HCT116 (cell line): ENCODE measurements around the gene EMC10. TPM values are rescaled to one million over a fixed set of nuclear protein-coding genes. Genes with fewer than 3 reads are reported as not detected.

Experiments used
- ATAC-seq: fragments of 200-7000 bp; cut with Tn5 transposase; 2 replicates; pipeline ENCODE4 v1.9.1; 2020; ENCODE audit warnings: mild to moderate bottlenecking, moderate library complexity
- BruUV-seq: library from RNA; stranded (reverse); fragments of 400-500 nt; replicated peaks from 2 replicates; lab custom pipeline; 2021; lab: Mats Ljungman, UMichigan
- CTCF ChIA-PET: fragments of 300-600 bp; sonication (Branson Sonifier 250); formaldehyde crosslinking; loops from one replicate; lab custom pipeline; 2021; ENCODE audit warnings: antibody characterized with exemption; lab: Charles Lee
- POLR2A ChIA-PET: fragments of 300-600, 350-600 bp; sonication (Branson Sonifier 250); formaldehyde crosslinking; loops from one replicate; lab custom pipeline; 2021; ENCODE audit warnings: antibody characterized with exemption; lab: Charles Lee
- RAD21 ChIA-PET, 2 experiments: fragments of 300-600 bp; sonication (Branson Sonifier 250); formaldehyde crosslinking; loops; one replicate each; lab custom pipeline; 2023; ENCODE audit warnings: low total read pairs in 2 of 2; ENCODE audit not compliant: uncharacterized antibody in 2 of 2, unreplicated experiment in 2 of 2, low non-redundant PET in 1 of 2; lab: Charles Lee
- DNase-seq: peaks from one replicate; pipeline ENCODE4 v3.0.0-alpha.2; 2010; ENCODE audit warnings: low read depth, low spot score
- H2AFZ ChIP-seq: fragments of 200-600 bp; shearing (Covaris generic), sonication (generic); 2 replicates; pipeline ENCODE4 v1.6.1; 2017; ENCODE audit warnings: low read depth, mixed run types, mixed read lengths, antibody characterized with exemption, low read length; ENCODE audit not compliant: poor library complexity, severe bottlenecking
- H3K27ac ChIP-seq: 2 replicates; pipeline ENCODE4 v1.5.1; 2012; ENCODE audit warnings: low read depth, low read length
- H3K27me3 ChIP-seq: fragments of 200-600 bp; sonication (generic); 2 replicates; pipeline ENCODE4 v1.6.1; 2016; ENCODE audit warnings: mixed run types, low read length, mixed read lengths; ENCODE audit not compliant: insufficient read depth
- H3K36me3 ChIP-seq, 2 experiments: fragments of 200-500 bp in 1 of 2; fragments of 200-600 bp in 1 of 2; sonication (Bioruptor generic) in 1 of 2; sonication (generic) in 1 of 2; 2 replicates each; pipeline versions ENCODE4 v1.5.1 to v1.6.1; 2014 to 2016; ENCODE audit warnings: low read length in 2 of 2, inconsistent platforms in 1 of 2, mixed read lengths in 1 of 2, mixed run types in 1 of 2; ENCODE audit not compliant: insufficient read depth in 2 of 2, control insufficient read depth in 1 of 2
- H3K4me1 ChIP-seq, 2 experiments: fragments of 200-600 bp in 1 of 2; sonication (generic) in 1 of 2; 2 replicates each; pipeline versions ENCODE4 v1.5.1 to v1.6.1; 2012 to 2017; ENCODE audit warnings: low read length in 2 of 2, inconsistent platforms in 1 of 2, mild to moderate bottlenecking in 1 of 2, mixed read lengths in 1 of 2, mixed run types in 1 of 2, moderate library complexity in 1 of 2; ENCODE audit not compliant: insufficient read depth in 2 of 2, control insufficient read depth in 1 of 2
- H3K4me2 ChIP-seq: fragments of 200-600 bp; sonication (generic); 2 replicates; pipeline ENCODE4 v1.6.1; 2017; ENCODE audit warnings: mixed run types, low read length, mixed read lengths
- H3K4me3 ChIP-seq, 2 experiments: fragments of 200-600 bp in 1 of 2; sonication (generic) in 1 of 2; replicated peaks in 1 of 2; 2 replicates each; pipeline ENCODE4 v1.5.1; 2011 to 2016; ENCODE audit warnings: low read length in 2 of 2, control low read depth in 1 of 2, low read depth in 1 of 2, mild to moderate bottlenecking in 1 of 2, mixed read lengths in 1 of 2, mixed run types in 1 of 2
- H3K79me2 ChIP-seq: fragments of 200-600 bp; sonication (generic); 2 replicates; pipeline ENCODE4 v1.6.1; 2017; ENCODE audit warnings: mild to moderate bottlenecking, mixed run types, low read length, moderate library complexity, mixed read lengths; ENCODE audit not compliant: insufficient read depth
- H3K9ac ChIP-seq: fragments of 200-600 bp; sonication (generic); 2 replicates; pipeline ENCODE4 v1.6.1; 2016; ENCODE audit warnings: low read length, mixed read lengths
- H3K9me2 ChIP-seq: fragments of 200-600 bp; sonication (generic), shearing (Covaris generic); 2 replicates; pipeline ENCODE4 v1.6.1; 2017; ENCODE audit warnings: mixed run types, mild to moderate bottlenecking, moderate library complexity; ENCODE audit not compliant: insufficient read depth
- H3K9me3 ChIP-seq, 2 experiments: fragments of 200-500 bp in 1 of 2; fragments of 200-600 bp in 1 of 2; sonication (Bioruptor generic) in 1 of 2; sonication (generic) in 1 of 2; 2 replicates each; pipeline ENCODE4 v1.6.1; 2014 to 2017; ENCODE audit warnings: low read length in 2 of 2, mixed read lengths in 2 of 2, inconsistent platforms in 1 of 2, low read depth in 1 of 2, mild to moderate bottlenecking in 1 of 2, mixed run types in 1 of 2, moderate library complexity in 1 of 2; ENCODE audit not compliant: control insufficient read depth in 1 of 2, insufficient read depth in 1 of 2
- H4K20me1 ChIP-seq: fragments of 200-600 bp; sonication (generic), shearing (Covaris generic); 2 replicates; pipeline ENCODE4 v1.6.1; 2017; ENCODE audit warnings: mixed run types, mild to moderate bottlenecking, moderate library complexity; ENCODE audit not compliant: insufficient read depth
- CBX3 ChIP-seq: IDR thresholded peaks from 2 replicates; pipeline ENCODE4 v1.6.1; 2012; ENCODE audit warnings: low read depth
- EGR1 ChIP-seq: IDR thresholded peaks from 2 replicates; pipeline ENCODE4 v1.6.1; 2012; ENCODE audit warnings: low read depth
- EZH2 ChIP-seq: fragments of 200-600 bp; sonication (generic); IDR thresholded peaks from 2 replicates; pipeline ENCODE4 v1.6.1; 2017; ENCODE audit warnings: antibody characterized with exemption, mixed run types
- EZH2phosphoT487 ChIP-seq: fragments of 200-600 bp; IDR thresholded peaks from 2 replicates; pipeline ENCODE4 v1.6.1; 2018; ENCODE audit warnings: antibody characterized with exemption, borderline replicate concordance
- JUND ChIP-seq: IDR thresholded peaks from 2 replicates; pipeline ENCODE4 v1.6.1; 2012
- POLR2A ChIP-seq: IDR thresholded peaks from 2 replicates; pipeline ENCODE4 v1.7.0; 2011; ENCODE audit warnings: borderline replicate concordance; ENCODE audit not compliant: insufficient read depth, insufficient read length; ENCODE audit errors: extremely low read depth
- POLR2AphosphoS5 ChIP-seq: IDR thresholded peaks from 2 replicates; pipeline ENCODE4 v1.6.1; 2011; ENCODE audit warnings: mild to moderate bottlenecking, low read depth, low read length, moderate library complexity
- RAD21 ChIP-seq: IDR thresholded peaks from 2 replicates; pipeline ENCODE4 v1.6.1; 2012; ENCODE audit warnings: low read depth, mild to moderate bottlenecking
- SP1 ChIP-seq: IDR thresholded peaks from 2 replicates; pipeline ENCODE4 v1.6.1; 2012; ENCODE audit warnings: low read depth
- SRF ChIP-seq: IDR thresholded peaks from 2 replicates; pipeline ENCODE4 v1.6.1; 2012; ENCODE audit warnings: low read depth
- TCF7L2 ChIP-seq: IDR thresholded peaks from 2 replicates; pipeline ENCODE4 v1.7.0; 2011; ENCODE audit warnings: borderline replicate concordance, inconsistent platforms; ENCODE audit not compliant: insufficient read depth, insufficient read length; ENCODE audit errors: extremely low read depth
- intact Hi-C: fragments of 100-400 bp; cut with micrococcal nuclease; formaldehyde crosslinking; loops from 2 replicates; pipeline ENCODE4 v1.10.0; 2022
- total RNA-seq: library from RNA; stranded (reverse); gene quantifications from one replicate; pipeline ENCODE4 v1.2.1, GENCODE V29; 2021; ENCODE audit not compliant: unreplicated experiment
- TF ChIP-seq, protein P1 (sequence below): IDR thresholded peaks from 2 replicates; pipeline ENCODE4 v1.6.1; 2012
- TF ChIP-seq, protein P2 (sequence below), 3 experiments: fragments of 200-600 bp in 1 of 3; sonication (generic) in 1 of 3; IDR thresholded peaks in 2 of 3; conservative IDR thresholded peaks in 1 of 3; 2 replicates each; pipeline ENCODE4 v1.5.1; 2012 to 2017; ENCODE audit warnings: low read depth in 2 of 3, low read length in 2 of 3, antibody characterized with exemption in 1 of 3, borderline replicate concordance in 1 of 3, control low read depth in 1 of 3, mild to moderate bottlenecking in 1 of 3, mixed read lengths in 1 of 3, mixed run types in 1 of 3, moderate library complexity in 1 of 3; ENCODE audit not compliant: insufficient read depth in 1 of 3

EMC10 gene
- total RNA-seq, 1 experiment from 2014 or later: 92.4 TPM

DNA sequence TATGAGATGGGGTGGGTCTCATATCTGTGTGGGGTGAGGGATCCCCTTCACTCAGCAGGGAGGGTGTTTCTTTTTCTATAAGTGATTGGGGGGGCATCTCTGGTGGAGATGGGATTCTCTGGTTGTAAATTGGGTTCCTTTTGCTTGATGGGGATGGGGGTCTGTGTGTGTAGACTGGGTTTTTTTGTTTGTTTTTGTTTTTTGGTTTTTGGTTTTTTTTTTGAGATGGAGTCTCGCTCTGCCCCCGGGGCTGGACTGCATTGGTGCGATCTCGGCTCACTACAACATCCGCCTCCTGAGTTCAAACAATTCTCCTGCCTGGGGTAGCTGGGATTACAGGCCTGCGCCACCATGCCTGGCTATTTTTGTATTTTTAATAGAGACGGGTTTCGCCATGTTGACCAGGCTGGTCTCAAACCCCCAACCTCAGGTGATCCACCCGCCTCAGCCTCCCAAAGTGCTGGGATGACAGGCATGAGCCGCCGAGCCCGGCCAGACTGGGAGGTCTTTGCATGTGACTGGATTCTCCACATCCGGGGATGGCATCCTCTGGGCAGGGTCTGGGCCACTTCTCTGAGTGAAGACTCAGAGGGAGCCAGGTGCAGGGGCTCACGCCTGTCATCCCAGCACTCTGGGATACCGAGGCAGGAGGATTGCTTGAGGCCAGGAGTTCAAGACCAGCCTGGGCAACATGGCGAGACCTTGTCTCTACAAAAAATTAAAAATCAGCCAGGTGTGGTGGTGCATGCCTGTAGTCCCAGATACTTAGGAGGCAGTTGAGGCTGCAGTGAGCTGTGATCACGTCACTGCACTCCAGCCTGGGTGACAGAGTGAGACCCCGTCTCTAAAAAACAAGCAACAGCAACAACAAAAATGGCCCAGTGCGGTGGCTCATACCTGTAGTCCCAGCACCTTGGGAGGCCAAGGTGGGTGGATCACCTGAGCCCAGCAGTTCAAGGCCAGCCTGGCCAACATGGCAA, 42.8 kb upstream of the EMC10 start:
- Histone ChIP-seq H2AFZ (no peak overlapping the region), H3K79me2 (no peaks in the 10 kb centered on the region), H3K9me2 (no peaks in the 10 kb centered on the region), H3K4me2 (no peak overlapping the region), H4K20me1 (no peaks in the 10 kb centered on the region), H3K27ac (no peak overlapping the region), H3K27me3 (no peaks in the 10 kb centered on the region), H3K9me3 (no peaks in the 10 kb centered on the region), H3K4me1 (peaks cover 6 to 21% of the 10 kb centered on the region in 2 experiments), H3K9ac (no peak overlapping the region), H3K4me3 (no peak overlapping the region), H3K36me3 (no peaks in the 10 kb centered on the region)
- TF ChIP-seq, protein P1, sequence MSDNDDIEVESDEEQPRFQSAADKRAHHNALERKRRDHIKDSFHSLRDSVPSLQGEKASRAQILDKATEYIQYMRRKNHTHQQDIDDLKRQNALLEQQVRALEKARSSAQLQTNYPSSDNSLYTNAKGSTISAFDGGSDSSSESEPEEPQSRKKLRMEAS: no peak
- TF ChIP-seq POLR2AphosphoS5 (no peak), SRF (no peak), TCF7L2 (no peak), EZH2phosphoT487 (no peak), SP1 (no peak)
- intact Hi-C loops: no loop called here
- DNase-seq (no peak), ATAC-seq (no peak)
- ChIA-PET POLR2A (no interaction called here), CTCF (no interaction called here), RAD21 (no interaction called here)
- BruUV-seq: no TSS peak

DNA sequence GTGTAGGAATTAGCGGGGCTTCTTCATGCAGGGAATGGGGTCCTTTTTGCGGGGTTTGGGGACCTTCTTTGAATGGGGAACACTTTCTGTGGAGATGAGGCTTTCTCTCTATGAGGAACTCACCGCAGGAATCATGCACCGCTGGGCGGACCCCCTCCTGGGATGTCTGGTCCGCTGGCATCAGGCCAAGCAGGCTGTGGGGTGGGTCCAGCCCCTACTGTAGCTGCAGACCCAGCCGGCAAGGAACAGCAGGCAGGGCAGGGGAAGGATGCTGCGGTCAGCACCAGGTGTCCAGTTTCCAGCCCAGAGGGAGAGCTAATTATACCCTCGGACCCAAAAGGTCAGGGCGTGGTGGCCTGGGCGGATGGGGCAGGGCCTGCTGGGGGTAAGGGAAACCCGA, 41.8 kb upstream of the EMC10 start:
- Histone ChIP-seq H3K4me2 (no peak overlapping the region), H3K4me3 (no peak overlapping the region), H4K20me1 (no peaks in the 10 kb centered on the region), H3K9me2 (no peaks in the 10 kb centered on the region), H3K36me3 (no peaks in the 10 kb centered on the region), H3K79me2 (no peaks in the 10 kb centered on the region), H3K9ac (no peak overlapping the region), H3K4me1 (peaks cover 6 to 21% of the 10 kb centered on the region in 2 experiments), H3K27ac (no peak overlapping the region), H3K27me3 (no peaks in the 10 kb centered on the region), H2AFZ (no peak overlapping the region), H3K9me3 (no peaks in the 10 kb centered on the region)
- ATAC-seq: no peak
- no peak for DNase-seq
- RAD21 ChIA-PET: no interaction called here
- BruUV-seq: no TSS peak
- POLR2A ChIA-PET: interaction anchor here (0.6 kb wide), 1 partner anchor 290 kb away, joined by 3 read pairs; no protein-coding TSS in a partner anchor
- TF ChIP-seq RAD21: no peak
- no peak for TF ChIP-seq POLR2A
- TF ChIP-seq CBX3: no peak
- TF ChIP-seq EZH2phosphoT487: no peak
- TF ChIP-seq JUND: no peak
- TF ChIP-seq POLR2AphosphoS5: no peak
- no peak for TF ChIP-seq SRF
- TF ChIP-seq, protein P2, sequence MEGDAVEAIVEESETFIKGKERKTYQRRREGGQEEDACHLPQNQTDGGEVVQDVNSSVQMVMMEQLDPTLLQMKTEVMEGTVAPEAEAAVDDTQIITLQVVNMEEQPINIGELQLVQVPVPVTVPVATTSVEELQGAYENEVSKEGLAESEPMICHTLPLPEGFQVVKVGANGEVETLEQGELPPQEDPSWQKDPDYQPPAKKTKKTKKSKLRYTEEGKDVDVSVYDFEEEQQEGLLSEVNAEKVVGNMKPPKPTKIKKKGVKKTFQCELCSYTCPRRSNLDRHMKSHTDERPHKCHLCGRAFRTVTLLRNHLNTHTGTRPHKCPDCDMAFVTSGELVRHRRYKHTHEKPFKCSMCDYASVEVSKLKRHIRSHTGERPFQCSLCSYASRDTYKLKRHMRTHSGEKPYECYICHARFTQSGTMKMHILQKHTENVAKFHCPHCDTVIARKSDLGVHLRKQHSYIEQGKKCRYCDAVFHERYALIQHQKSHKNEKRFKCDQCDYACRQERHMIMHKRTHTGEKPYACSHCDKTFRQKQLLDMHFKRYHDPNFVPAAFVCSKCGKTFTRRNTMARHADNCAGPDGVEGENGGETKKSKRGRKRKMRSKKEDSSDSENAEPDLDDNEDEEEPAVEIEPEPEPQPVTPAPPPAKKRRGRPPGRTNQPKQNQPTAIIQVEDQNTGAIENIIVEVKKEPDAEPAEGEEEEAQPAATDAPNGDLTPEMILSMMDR (IDR thresholded peaks at IDR 0.05 in 2 of 3, conservative IDR thresholded peaks at IDR 0.05 in 1 of 3; ENCODE audit: borderline replicate concordance in 1 of 3, insufficient read depth in 1 of 3, low read depth in 2 of 3, low read length in 2 of 3): no peak
- no peak for TF ChIP-seq EZH2
- TF ChIP-seq EGR1: no peak
- TF ChIP-seq SP1: no peak
- CTCF ChIA-PET: no interaction called here
- intact Hi-C loops: no loop called here
